Thyroid gland (tissue), 4 donors: ENCODE measurements around the gene WNT5A. TPM values are rescaled to one million over a fixed set of nuclear protein-coding genes. Genes with fewer than 3 reads are reported as not detected.

Experiments
- DNase-seq, 2 donors: peaks; one replicate each; pipeline ENCODE4 v3.0.0-alpha.2; 2019
- H3K27ac ChIP-seq, 3 donors: fragments of 200-600 bp; sonication (generic); 1 replicate in 2 of 3; 2 replicates in 1 of 3; pipeline ENCODE4 v1.5.1; 2016 to 2019; ENCODE audit warnings: mild to moderate bottlenecking in 1 of 3, moderate library complexity in 1 of 3
- H3K27me3 ChIP-seq: fragments of 200-600 bp; sonication (generic); one replicate; pipeline ENCODE4 v1.5.1; 2019
- H3K36me3 ChIP-seq, 2 donors: fragments of 200-600 bp; sonication (generic); one replicate each; pipeline ENCODE4 v1.5.1; 2016 to 2019
- H3K4me1 ChIP-seq, 2 donors: fragments of 200-600 bp; sonication (generic); one replicate each; pipeline ENCODE4 v1.5.1; 2017 to 2019
- H3K4me3 ChIP-seq, 3 donors: fragments of 200-600 bp; sonication (generic); replicated peaks in 1 of 3; 1 replicate in 2 of 3; 2 replicates in 1 of 3; pipeline ENCODE4 v1.5.1; 2016; ENCODE audit warnings: mild to moderate bottlenecking in 1 of 3
- H3K9me3 ChIP-seq: fragments of 200-600 bp; sonication (generic); one replicate; pipeline ENCODE4 v1.5.1; 2017
- CTCF ChIP-seq, 6 experiments: fragments of 200-600 bp in 3 of 6; fragments of 450-650 bp in 3 of 6; sonication (generic) in 3 of 6; IDR thresholded peaks; one replicate each; pipeline ENCODE4 v1.5.1; 2016 to 2019; ENCODE audit warnings: antibody characterized with exemption in 6 of 6, mild to moderate bottlenecking in 2 of 6, inconsistent platforms in 1 of 6, moderate library complexity in 1 of 6
- POLR2A ChIP-seq, 2 donors: fragments of 450-650 bp; IDR thresholded peaks; one replicate each; pipeline ENCODE4 v1.6.1; 2017; ENCODE audit warnings: antibody characterized with exemption in 2 of 2, mild to moderate bottlenecking in 2 of 2, moderate library complexity in 1 of 2
- WGBS, 2 donors: methylation state at CpG; one replicate each; pipeline ENCODE4 v1.1.5; 2017; 5-methylcytosine and 5-hydroxymethylcytosine counted together
- intact Hi-C: fragments of 100-400 bp; cut with DNase I; formaldehyde crosslinking; loops from one replicate; pipeline ENCODE4 v1.15.1; 2023
- total RNA-seq, 4 donors: library from RNA; depleted of rRNA; stranded (reverse); fragments of >200 nt; gene quantifications; one replicate each; pipeline ENCODE4 v1.2.3, GENCODE V29; 2016

WNT5A gene
- total RNA-seq, 4 donors from 2014 or later = 4.2 to 15.6 (median 10.4) TPM

- Histone ChIP-seq H3K36me3 (no peaks in the 10 kb centered on the region), H3K27me3 (no peaks in the 10 kb centered on the region), H3K9me3 (no peaks in the 10 kb centered on the region), H3K4me1 (no peaks in the 10 kb centered on the region), H3K27ac (no peak overlapping the region), H3K4me3 (no peak overlapping the region)
- intact Hi-C loops = no loop called here
- no peak for TF ChIP-seq CTCF (IDR thresholded peaks at IDR 0.05)
- no peak for TF ChIP-seq POLR2A (IDR thresholded peaks at IDR 0.05)
- DNase-seq = no peak
- 72 to 81% methylated on average over 5 of the region's 5 CpGs for WGBS, 2 donors
Observed at GRCh38 chr3:55458181-55458790, 28.8 kb downstream of the WNT5A start.

- Histone ChIP-seq H3K9me3 (no peaks in the 10 kb centered on the region), H3K27ac (no peak overlapping the region), H3K36me3 (no peaks in the 10 kb centered on the region), H3K4me1 (no peaks in the 10 kb centered on the region), H3K4me3 (no peak overlapping the region), H3K27me3 (no peaks in the 10 kb centered on the region)
- WGBS, 2 donors = 76 to 83% methylated on average over 12 of the region's 12 CpGs
- no peak for DNase-seq
- no peak for TF ChIP-seq POLR2A (IDR thresholded peaks at IDR 0.05)
- TF ChIP-seq CTCF (IDR thresholded peaks at IDR 0.05) = no peak
- intact Hi-C loops = no loop called here
Observed at GRCh38 chr3:55455915-55456314, 31.2 kb downstream of the WNT5A start.

GRCh38 chr3:55454611-55455010 is 32.5 kb downstream of the WNT5A start:
- WGBS, 2 donors = 92 to 95% methylated on average over 3 of the region's 3 CpGs
- H3K36me3 ChIP-seq = no peaks in the 10 kb centered on the region
- H3K27ac ChIP-seq = no peak overlapping the region
- no peak for DNase-seq
- no peaks in the 10 kb centered on the region for H3K9me3 ChIP-seq
- TF ChIP-seq CTCF (IDR thresholded peaks at IDR 0.05) = no peak
- TF ChIP-seq POLR2A (IDR thresholded peaks at IDR 0.05) = no peak
- no peaks in the 10 kb centered on the region for H3K27me3 ChIP-seq
- intact Hi-C loops = no loop called here
- no peak overlapping the region for H3K4me3 ChIP-seq
- no peaks in the 10 kb centered on the region for H3K4me1 ChIP-seq

GRCh38 chr3:55453886-55454496 is 33.1 kb downstream of the WNT5A start:
- no peak for DNase-seq
- WGBS, 2 donors = 49 to 55% methylated on average over 3 of the region's 3 CpGs
- Histone ChIP-seq H3K4me1 (no peaks in the 10 kb centered on the region), H3K9me3 (no peaks in the 10 kb centered on the region), H3K27ac (no peak overlapping the region), H3K36me3 (no peaks in the 10 kb centered on the region), H3K27me3 (no peaks in the 10 kb centered on the region), H3K4me3 (no peak overlapping the region)
- no peak for TF ChIP-seq POLR2A (IDR thresholded peaks at IDR 0.05)
- no peak for TF ChIP-seq CTCF (IDR thresholded peaks at IDR 0.05)
- intact Hi-C loops = no loop called here

- Histone ChIP-seq H3K4me3 (no peak overlapping the region), H3K36me3 (no peaks in the 10 kb centered on the region), H3K27me3 (no peaks in the 10 kb centered on the region), H3K4me1 (no peaks in the 10 kb centered on the region), H3K9me3 (no peaks in the 10 kb centered on the region), H3K27ac (no peak overlapping the region)
- DNase-seq = no peak
- intact Hi-C loops = no loop called here
- TF ChIP-seq POLR2A (IDR thresholded peaks at IDR 0.05) (no peak), CTCF (IDR thresholded peaks at IDR 0.05) (no peak)
- 69% methylated on average over 2 of the region's 2 CpGs for whole genome bisulfite sequencing, 2 donors
Observed at GRCh38 chr3:55452886-55453285, 34.2 kb downstream of the WNT5A start.
